Esophagus squamous epithelium (tissue), 4 donors: ENCODE data around the gene RTN4R.

ENCODE experiments used
- CTCF ChIP-seq, 6 experiments: fragments of 450-650 bp in 4 of 6; fragments of 200-600 bp in 2 of 6; sonication (generic) in 2 of 6; IDR thresholded peaks; one replicate each; pipeline ENCODE4 v1.5.1; 2016 to 2019; ENCODE audit warnings: antibody characterized with exemption in 6 of 6, mild to moderate bottlenecking in 4 of 6, moderate library complexity in 4 of 6
- POLR2A ChIP-seq, 4 donors: fragments of 450-650 bp; IDR thresholded peaks; one replicate each; pipeline ENCODE4 v1.6.1; 2017; ENCODE audit warnings: antibody characterized with exemption in 4 of 4, mild to moderate bottlenecking in 4 of 4, moderate library complexity in 3 of 4

DNA sequence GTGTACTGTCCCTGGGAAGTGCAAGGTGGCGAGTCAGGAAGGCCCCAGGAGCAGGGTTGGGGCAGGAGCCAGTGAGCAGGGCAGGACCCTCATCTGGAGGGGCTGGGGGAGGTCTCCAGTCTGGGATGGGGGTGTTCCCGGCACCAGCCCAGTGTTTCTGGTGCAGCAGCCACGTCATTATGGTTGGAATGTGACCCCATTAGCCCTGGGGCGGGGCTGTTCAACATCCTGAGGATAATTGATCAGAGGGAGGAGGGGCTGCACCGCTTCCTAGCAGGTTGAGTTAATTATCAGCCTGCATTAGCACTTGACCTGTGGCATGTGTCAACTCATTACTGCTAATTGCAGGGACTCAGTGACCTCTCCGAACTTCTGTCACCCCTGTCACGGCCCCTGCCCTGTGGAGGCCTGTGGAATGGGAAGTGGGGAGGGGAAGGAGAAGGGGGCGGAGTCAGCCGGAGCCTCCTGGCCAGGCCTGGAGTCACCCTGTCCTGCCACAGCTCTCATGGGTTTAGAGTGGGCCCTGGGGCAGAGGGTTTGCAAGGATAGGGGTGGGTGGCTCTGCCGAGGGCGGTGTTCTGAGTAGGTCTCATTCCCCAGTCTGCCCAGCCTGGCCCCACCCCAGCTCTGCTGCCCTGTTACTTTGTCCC lies 64.4 kb downstream of the RTN4R start:
- TF ChIP-seq CTCF (IDR thresholded peaks at IDR 0.05) (no peak), POLR2A (IDR thresholded peaks at IDR 0.05) (no peak)
